Neural cell (in vitro differentiated cells): ENCODE results near the gene SPAG6.

Source experiments
- EZH2 ChIP-seq: fragments of 200-600, 300-800 bp; shearing (Covaris generic), sonication (generic); IDR thresholded peaks from 2 replicates; pipeline ENCODE4 v1.6.1; 2014; ENCODE audit warnings: antibody characterized with exemption, low read length, borderline replicate concordance, mild to moderate bottlenecking; ENCODE audit not compliant: insufficient read depth, poor library complexity, severe bottlenecking
- POLR2AphosphoS5 ChIP-seq: IDR thresholded peaks from 2 replicates; pipeline ENCODE4 v1.6.1; 2012
- TF ChIP-seq, protein P1 (sequence below): fragments of 450-650 bp; IDR thresholded peaks from 2 replicates; pipeline ENCODE4 v1.5.1; 2014; ENCODE audit warnings: antibody characterized with exemption, mild to moderate bottlenecking, moderate library complexity; ENCODE audit not compliant: poor library complexity, severe bottlenecking

DNA sequence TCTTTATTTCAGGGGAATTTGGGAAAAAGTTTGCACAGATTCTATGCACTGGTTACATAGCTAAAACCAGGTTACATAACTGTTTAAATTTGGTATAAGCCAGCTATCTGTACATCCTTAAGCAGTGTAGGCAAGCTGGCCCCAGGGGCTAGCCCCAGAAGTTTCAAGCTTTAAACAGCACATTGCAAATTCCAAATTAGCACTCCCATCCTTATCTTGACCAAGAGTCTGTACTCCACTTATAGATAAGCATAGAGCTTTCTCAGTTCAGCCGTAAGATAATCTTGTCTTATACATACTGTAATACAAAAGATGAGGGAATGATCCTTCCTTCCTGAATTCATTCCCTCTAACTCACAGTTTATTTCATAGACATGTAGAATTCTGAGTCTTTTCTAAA is 109.3 kb downstream of the SPAG6 start:
- TF ChIP-seq, protein P1, sequence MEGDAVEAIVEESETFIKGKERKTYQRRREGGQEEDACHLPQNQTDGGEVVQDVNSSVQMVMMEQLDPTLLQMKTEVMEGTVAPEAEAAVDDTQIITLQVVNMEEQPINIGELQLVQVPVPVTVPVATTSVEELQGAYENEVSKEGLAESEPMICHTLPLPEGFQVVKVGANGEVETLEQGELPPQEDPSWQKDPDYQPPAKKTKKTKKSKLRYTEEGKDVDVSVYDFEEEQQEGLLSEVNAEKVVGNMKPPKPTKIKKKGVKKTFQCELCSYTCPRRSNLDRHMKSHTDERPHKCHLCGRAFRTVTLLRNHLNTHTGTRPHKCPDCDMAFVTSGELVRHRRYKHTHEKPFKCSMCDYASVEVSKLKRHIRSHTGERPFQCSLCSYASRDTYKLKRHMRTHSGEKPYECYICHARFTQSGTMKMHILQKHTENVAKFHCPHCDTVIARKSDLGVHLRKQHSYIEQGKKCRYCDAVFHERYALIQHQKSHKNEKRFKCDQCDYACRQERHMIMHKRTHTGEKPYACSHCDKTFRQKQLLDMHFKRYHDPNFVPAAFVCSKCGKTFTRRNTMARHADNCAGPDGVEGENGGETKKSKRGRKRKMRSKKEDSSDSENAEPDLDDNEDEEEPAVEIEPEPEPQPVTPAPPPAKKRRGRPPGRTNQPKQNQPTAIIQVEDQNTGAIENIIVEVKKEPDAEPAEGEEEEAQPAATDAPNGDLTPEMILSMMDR = no peak
- no peak for TF ChIP-seq POLR2AphosphoS5
- no peak for TF ChIP-seq EZH2
